ENCODE results near the gene TMEM272. TPM values are rescaled to one million over a fixed set of nuclear protein-coding genes. Genes with fewer than 3 reads are reported as not detected.

TMEM272 gene
- total RNA-seq, 4 donors from 2014 or later: not detected

- TF ChIP-seq, protein P1, sequence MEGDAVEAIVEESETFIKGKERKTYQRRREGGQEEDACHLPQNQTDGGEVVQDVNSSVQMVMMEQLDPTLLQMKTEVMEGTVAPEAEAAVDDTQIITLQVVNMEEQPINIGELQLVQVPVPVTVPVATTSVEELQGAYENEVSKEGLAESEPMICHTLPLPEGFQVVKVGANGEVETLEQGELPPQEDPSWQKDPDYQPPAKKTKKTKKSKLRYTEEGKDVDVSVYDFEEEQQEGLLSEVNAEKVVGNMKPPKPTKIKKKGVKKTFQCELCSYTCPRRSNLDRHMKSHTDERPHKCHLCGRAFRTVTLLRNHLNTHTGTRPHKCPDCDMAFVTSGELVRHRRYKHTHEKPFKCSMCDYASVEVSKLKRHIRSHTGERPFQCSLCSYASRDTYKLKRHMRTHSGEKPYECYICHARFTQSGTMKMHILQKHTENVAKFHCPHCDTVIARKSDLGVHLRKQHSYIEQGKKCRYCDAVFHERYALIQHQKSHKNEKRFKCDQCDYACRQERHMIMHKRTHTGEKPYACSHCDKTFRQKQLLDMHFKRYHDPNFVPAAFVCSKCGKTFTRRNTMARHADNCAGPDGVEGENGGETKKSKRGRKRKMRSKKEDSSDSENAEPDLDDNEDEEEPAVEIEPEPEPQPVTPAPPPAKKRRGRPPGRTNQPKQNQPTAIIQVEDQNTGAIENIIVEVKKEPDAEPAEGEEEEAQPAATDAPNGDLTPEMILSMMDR (IDR thresholded peaks at IDR 0.05; ENCODE audit: low read depth): no peak
Measured at GRCh38 chr13:51808811-51809210, 36.2 kb downstream of the TMEM272 start.

DNA sequence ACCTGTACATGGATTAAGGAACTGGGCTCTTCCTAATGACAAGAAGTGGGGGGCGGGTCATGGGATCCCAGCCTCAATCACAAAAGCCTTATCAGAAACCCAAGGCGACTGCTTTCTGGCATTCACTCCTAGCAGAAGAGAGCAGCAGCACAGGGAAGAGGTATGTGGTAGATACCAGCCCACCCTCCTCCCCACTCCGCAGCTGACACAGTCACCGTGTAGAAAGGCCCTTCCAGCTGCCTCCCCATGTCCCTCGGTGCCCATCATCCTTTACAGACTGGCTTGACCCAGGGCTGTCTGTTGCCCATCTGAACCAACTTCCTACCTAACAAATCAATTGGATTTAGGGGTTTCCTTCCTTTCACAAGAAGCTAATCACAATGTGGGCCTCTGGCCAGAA is 37.9 kb downstream of the TMEM272 start:
- TF ChIP-seq, protein P1 (IDR thresholded peaks at IDR 0.05; ENCODE audit: low read depth): no peak

- TF ChIP-seq, protein P1 (IDR thresholded peaks at IDR 0.05; ENCODE audit: low read depth): no peak
Measured at GRCh38 chr13:51806566-51806965, 38.4 kb downstream of the TMEM272 start.

DNA sequence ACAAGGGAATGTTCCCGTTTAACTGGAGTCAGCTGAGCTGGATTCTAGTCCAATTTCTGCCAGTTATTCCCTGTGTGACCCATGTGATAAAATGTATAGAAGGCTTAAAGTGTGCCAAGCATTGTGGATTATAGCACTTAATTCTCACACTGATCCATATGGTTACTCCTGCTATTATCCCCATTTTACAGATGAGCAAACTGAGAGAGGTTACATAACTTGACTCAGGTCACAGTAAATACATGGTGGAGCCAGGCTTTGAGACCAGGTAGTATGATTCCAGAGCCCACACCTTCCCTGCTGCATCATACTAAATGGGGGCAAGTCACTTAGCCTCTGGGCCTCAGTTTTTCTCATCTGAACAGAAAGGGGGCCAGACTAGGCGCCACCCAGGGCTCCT is 39.1 kb downstream of the TMEM272 start:
- TF ChIP-seq, protein P1 (IDR thresholded peaks at IDR 0.05; ENCODE audit: low read depth): no peak

DNA sequence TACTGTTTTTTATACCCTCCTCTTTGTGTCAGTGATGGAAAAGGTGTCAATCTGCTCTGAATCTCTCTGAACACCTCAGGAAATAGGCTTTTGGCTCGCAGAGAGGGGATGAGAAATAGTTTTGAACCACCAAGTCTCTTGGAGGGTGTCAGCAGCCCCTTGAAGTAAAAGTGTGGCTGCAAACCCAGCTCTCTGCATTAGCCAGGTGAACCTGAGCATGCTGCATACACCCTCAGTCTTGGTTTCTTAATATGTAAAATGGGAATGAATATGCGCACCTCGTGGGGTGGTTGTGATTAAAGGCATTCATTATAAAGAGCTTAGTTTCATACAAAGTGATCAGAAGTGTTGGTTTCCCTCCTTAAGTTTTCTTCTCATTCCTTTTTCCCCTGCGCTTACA is 39.7 kb downstream of the TMEM272 start:
- TF ChIP-seq, protein P1 (IDR thresholded peaks at IDR 0.05; ENCODE audit: low read depth): no peak

- TF ChIP-seq, protein P1 (IDR thresholded peaks at IDR 0.05; ENCODE audit: low read depth): no peak
Measured at GRCh38 chr13:51804295-51805172, 40.4 kb downstream of the TMEM272 start.

GRCh38 chr13:51803422-51804294 is 41.3 kb downstream of the TMEM272 start, which contains the start of gene DHRS12:
TSS of gene DHRS12 (minus strand) at chr13:51804163. CDS start at chr13:51799659, 4,504 bp downstream.
- TF ChIP-seq, protein P1 (IDR thresholded peaks at IDR 0.05; ENCODE audit: low read depth): no peak

Measured in subcutaneous adipose tissue (tissue), 4 donors.